ENCODE results near the gene CPLX1.

DNA sequence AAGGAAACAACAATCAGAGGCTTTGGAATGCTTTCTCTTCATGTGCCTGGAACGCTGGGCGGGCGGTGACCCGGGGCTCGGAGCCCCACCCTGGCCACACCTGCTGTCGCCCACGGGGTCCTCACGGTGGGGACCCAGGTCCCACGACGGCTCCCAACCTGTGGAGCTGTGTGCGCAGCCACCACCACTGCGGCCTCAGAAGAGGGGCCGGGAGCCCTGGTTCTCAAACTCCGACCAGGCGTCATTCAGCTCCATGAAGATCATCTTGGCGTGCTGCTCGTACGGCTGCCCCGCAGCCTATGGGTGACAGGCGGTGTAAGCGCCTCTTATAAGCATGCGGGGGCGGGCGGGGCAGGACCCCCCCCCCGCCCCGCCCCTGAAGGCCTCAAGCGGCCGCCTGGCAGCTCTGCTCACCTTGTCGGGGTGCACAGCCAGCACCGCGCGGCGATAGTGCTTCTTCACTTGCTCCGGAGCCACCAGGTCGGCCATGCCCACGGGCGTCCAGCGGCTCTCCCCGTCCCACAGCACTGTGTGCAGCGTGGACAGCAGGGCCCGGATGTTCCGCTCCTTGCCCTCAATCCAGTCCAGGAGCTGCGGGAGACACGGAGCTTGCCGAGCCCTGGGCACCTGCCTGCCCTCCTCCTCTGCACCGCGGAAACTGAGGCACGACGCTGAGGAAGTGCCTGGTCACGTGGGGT, 23.7 kb upstream of the CPLX1 start:
- TF ChIP-seq TAF1 (IDR thresholded peaks at IDR 0.05; ENCODE audit: low read depth, low read length) (no peak), SPI1 (IDR thresholded peaks at IDR 0.05; ENCODE audit: low read depth, low read length) (no peak)

Data from GM12891 (cell line).